ENCODE measurements around the gene TMEM259. TPM values are rescaled to one million over a fixed set of nuclear protein-coding genes. Genes with fewer than 3 reads are reported as not detected.

TMEM259 gene
- total and polyA plus RNA-seq, 2 donors (not counting 3 experiments of a cell fraction or from before 2014, with no cell fraction given), result 142 to 297 TPM

GRCh38 chr19:960020-960419 is 60.9 kb downstream of the TMEM259 start:
- H3K4me2 ChIP-seq (ENCODE audit: insufficient read depth, low read length), result no peak overlapping the region
- H4K20me1 ChIP-seq (replicated peaks; ENCODE audit: control insufficient read depth, extremely low read depth, insufficient read depth, low read length), result no peaks in the 10 kb centered on the region
- no peaks in the 10 kb centered on the region for H3K9me1 ChIP-seq (replicated peaks; ENCODE audit: control insufficient read depth, extremely low read depth, insufficient read depth, low read length)
- POLR2A ChIA-PET, result no interaction called here
- no peak overlapping the region for H2AFZ ChIP-seq (ENCODE audit: low read depth, low read length)
- no peak overlapping the region for H3K4me3 ChIP-seq (replicated peaks in 1 of 3; ENCODE audit: insufficient read depth in 1 of 3, low read depth in 1 of 3, low read length in 3 of 3)
- H3K9me3 ChIP-seq (replicated peaks; ENCODE audit: control insufficient read depth, insufficient read depth, low read length), result no peaks in the 10 kb centered on the region
- FAIRE-seq (no peak), DNase-seq (ENCODE audit: low read depth, low spot score) (no peak)
- peaks cover 2% of the 10 kb centered on the region in 2 experiments for H3K36me3 ChIP-seq (ENCODE audit: control insufficient read depth in 2 of 2, extremely low read depth in 1 of 2, insufficient read depth in 2 of 2, low read length in 2 of 2)
- dilution Hi-C loops (cut with MboI; ENCODE audit: extremely low pct_ligation_motif_present, low sequenced_read_pairs), result no loop called here
- no TSS peak for BruUV-seq (replicated peaks)
- intact Hi-C loops (cut with micrococcal nuclease), result no loop called here
- H3K27ac ChIP-seq (ENCODE audit: insufficient read depth, low read depth, low read length), result no peak overlapping the region
- no peaks in the 10 kb centered on the region for H3K27me3 ChIP-seq (ENCODE audit: control insufficient read depth in 2 of 2, insufficient read depth in 2 of 2, low read length in 2 of 2)
- no peaks in the 10 kb centered on the region for H3K79me2 ChIP-seq (ENCODE audit: control insufficient read depth, insufficient read depth, low read length)
- TF ChIP-seq FOS (IDR thresholded peaks at IDR 0.05; ENCODE audit: borderline replicate concordance, insufficient read depth, low read length) (no peak), POLR2A (IDR thresholded peaks at IDR 0.05; ENCODE audit: low read depth, low read length) (no peak), GATA2 (IDR thresholded peaks at IDR 0.05; ENCODE audit: insufficient read depth, insufficient read length, low read depth, low read length) (no peak), JUN (IDR thresholded peaks at IDR 0.05; ENCODE audit: borderline replicate concordance, insufficient read depth, insufficient read length, low read depth) (no peak), EZH2 (IDR thresholded peaks at IDR 0.05; ENCODE audit: borderline replicate concordance, low read depth, low read length, severe bottlenecking) (no peak), POLR2AphosphoS5 (IDR thresholded peaks at IDR 0.05; ENCODE audit: insufficient read depth, low read depth, low read length) (no peak), MYC (IDR thresholded peaks at IDR 0.05; ENCODE audit: low read depth, low read length) (no peak), MAX (IDR thresholded peaks at IDR 0.05; ENCODE audit: insufficient read depth, insufficient read length) (no peak), CTCF (IDR thresholded peaks at IDR 0.05; ENCODE audit: extremely low read depth in 1 of 2, insufficient read depth in 1 of 2, low read depth in 1 of 2, low read length in 2 of 2) (no peak)
- CTCF ChIA-PET, result interaction anchor here (0.8 kb wide), 2 partner anchors 12 to 37 kb away, joined by 3 read pairs; no protein-coding TSS in a partner anchor
- H3K4me1 ChIP-seq (ENCODE audit: control insufficient read depth, extremely low read depth, insufficient read depth, low read length), result no peaks in the 10 kb centered on the region
- H3K9ac ChIP-seq (replicated peaks; ENCODE audit: extremely low read depth, insufficient read depth, low read length), result no peak overlapping the region

Small RNA genes within 50 kb of the gene (small RNA-seq; reads per million reads assigned to genes)
- 5.0 reads per million, percentile 37 among the genes with 10 or more reads in this experiment for gene RNU6-2 (ENCODE audit: insufficient read depth, insufficient read length, low read depth, low replicate concordance)

Other genes with a start within 250 kb of the TMEM259 start
- gene PTBP1, start 223.7 kb downstream of the TMEM259 start, total RNA-seq, result 607 and 623 TPM in 2 replicates
- 382 and 465 TPM in 2 replicates for gene PTBP1, start 223.7 kb downstream of the TMEM259 start, polyA plus RNA-seq
- 0.76 and 1.2 TPM in 2 replicates for gene PLPPR3, start 199.2 kb downstream of the TMEM259 start, total RNA-seq
- gene PLPPR3, start 199.2 kb downstream of the TMEM259 start, polyA plus RNA-seq, result 1.1 and 2.0 TPM in 2 replicates
- not detected in 2 replicates for gene AZU1, start 193.3 kb downstream of the TMEM259 start, total RNA-seq
- gene AZU1, start 193.3 kb downstream of the TMEM259 start, polyA plus RNA-seq, result 0.12 TPM in 1 of 2 replicates, not detected in the other
- not detected in 2 replicates for gene PRTN3, start 180.1 kb downstream of the TMEM259 start, total RNA-seq
- not detected in 2 replicates for gene PRTN3, start 180.1 kb downstream of the TMEM259 start, polyA plus RNA-seq
- gene ELANE, start 168.8 kb downstream of the TMEM259 start, total RNA-seq, result not detected in 2 replicates
- gene ELANE, start 168.8 kb downstream of the TMEM259 start, polyA plus RNA-seq, result not detected in 2 replicates
- gene CFD, start 161.5 kb downstream of the TMEM259 start, total RNA-seq, result 0.40 TPM in 1 of 2 replicates, not detected in the other
- 0.25 and 0.53 TPM in 2 replicates for gene CFD, start 161.5 kb downstream of the TMEM259 start, polyA plus RNA-seq
- gene MED16, start 127.9 kb downstream of the TMEM259 start, total RNA-seq, result 54.7 and 63.1 TPM in 2 replicates
- 66.5 and 96.6 TPM in 2 replicates for gene MED16, start 127.9 kb downstream of the TMEM259 start, polyA plus RNA-seq
- not detected in 2 replicates for gene RNU6-9, start 127.6 kb downstream of the TMEM259 start, total RNA-seq
- gene RNU6-9, start 127.6 kb downstream of the TMEM259 start, polyA plus RNA-seq, result not detected in 2 replicates
- gene R3HDM4, start 107.9 kb downstream of the TMEM259 start, total RNA-seq, result 49.6 and 53.9 TPM in 2 replicates
- 51.8 and 70.6 TPM in 2 replicates for gene R3HDM4, start 107.9 kb downstream of the TMEM259 start, polyA plus RNA-seq
- gene KISS1R, start 103.8 kb downstream of the TMEM259 start, total RNA-seq, result not detected in 2 replicates
- not detected in 2 replicates for gene KISS1R, start 103.8 kb downstream of the TMEM259 start, polyA plus RNA-seq
- 10.8 and 13.2 TPM in 2 replicates for gene ARID3A, start 95.1 kb downstream of the TMEM259 start, total RNA-seq
- 5.4 and 7.6 TPM in 2 replicates for gene ARID3A, start 95.1 kb downstream of the TMEM259 start, polyA plus RNA-seq
- 54.8 and 74.7 TPM in 2 replicates for gene WDR18, start 36.8 kb downstream of the TMEM259 start, total RNA-seq
- 102 and 151 TPM in 2 replicates for gene WDR18, start 36.8 kb downstream of the TMEM259 start, polyA plus RNA-seq
- 0.69 and 0.82 TPM in 2 replicates for gene GRIN3B, start 20.7 kb downstream of the TMEM259 start, total RNA-seq
- 0.43 and 0.81 TPM in 2 replicates for gene GRIN3B, start 20.7 kb downstream of the TMEM259 start, polyA plus RNA-seq
- gene RNU6-2, start 399 bp upstream of the TMEM259 start, total RNA-seq, result not detected in 2 replicates
- gene RNU6-2, start 399 bp upstream of the TMEM259 start, polyA plus RNA-seq, result not detected in 2 replicates
- 280 and 286 TPM in 2 replicates for gene CNN2, start 5.5 kb upstream of the TMEM259 start, total RNA-seq
- gene CNN2, start 5.5 kb upstream of the TMEM259 start, polyA plus RNA-seq, result 185 and 207 TPM in 2 replicates
- 9.8 and 11.0 TPM in 2 replicates for gene ABCA7, start 19.0 kb upstream of the TMEM259 start, total RNA-seq
- gene ABCA7, start 19.0 kb upstream of the TMEM259 start, polyA plus RNA-seq, result 4.9 and 5.7 TPM in 2 replicates
- gene ARHGAP45, start 46.0 kb upstream of the TMEM259 start, total RNA-seq, result 10.4 and 12.5 TPM in 2 replicates
- gene ARHGAP45, start 46.0 kb upstream of the TMEM259 start, polyA plus RNA-seq, result 6.9 and 7.5 TPM in 2 replicates
- gene POLR2E, start 74.3 kb upstream of the TMEM259 start, total RNA-seq, result 252 and 272 TPM in 2 replicates
- gene POLR2E, start 74.3 kb upstream of the TMEM259 start, polyA plus RNA-seq, result 344 and 394 TPM in 2 replicates
- 445 and 469 TPM in 2 replicates for gene GPX4, start 82.9 kb upstream of the TMEM259 start, total RNA-seq
- gene GPX4, start 82.9 kb upstream of the TMEM259 start, polyA plus RNA-seq, result 1,136 and 1,398 TPM in 2 replicates
- 63.8 and 65.7 TPM in 2 replicates for gene SBNO2, start 153.1 kb upstream of the TMEM259 start, total RNA-seq
- 31.4 and 35.8 TPM in 2 replicates for gene SBNO2, start 153.1 kb upstream of the TMEM259 start, polyA plus RNA-seq
- 67.1 and 75.4 TPM in 2 replicates for gene STK11, start 184.7 kb upstream of the TMEM259 start, total RNA-seq
- 39.4 and 48.3 TPM in 2 replicates for gene STK11, start 184.7 kb upstream of the TMEM259 start, polyA plus RNA-seq
- gene CBARP, start 216.9 kb upstream of the TMEM259 start, total RNA-seq, result 9.2 and 9.6 TPM in 2 replicates
- 3.5 and 4.4 TPM in 2 replicates for gene CBARP, start 216.9 kb upstream of the TMEM259 start, polyA plus RNA-seq
- gene ATP5F1D, start 220.6 kb upstream of the TMEM259 start, total RNA-seq, result 190 and 192 TPM in 2 replicates
- 167 and 236 TPM in 2 replicates for gene ATP5F1D, start 220.6 kb upstream of the TMEM259 start, polyA plus RNA-seq
- gene MIDN, start 227.5 kb upstream of the TMEM259 start, total RNA-seq, result 85.9 and 107 TPM in 2 replicates
- 20.0 and 23.6 TPM in 2 replicates for gene MIDN, start 227.5 kb upstream of the TMEM259 start, polyA plus RNA-seq
- 225 and 229 TPM in 2 replicates for gene CIRBP, start 248.2 kb upstream of the TMEM259 start, total RNA-seq
- gene CIRBP, start 248.2 kb upstream of the TMEM259 start, polyA plus RNA-seq, result 267 and 439 TPM in 2 replicates